Measurements from ENCODE around the gene AKAP8. TPM values are rescaled to one million over a fixed set of nuclear protein-coding genes. Genes with fewer than 3 reads are reported as not detected.
A peak's percentile ranks its signal among the peaks of the same experiment; 100 is the strongest.
"Not testable (repeated sequence)": the region's sequence is repeated elsewhere in the genome, so short reads cannot be mapped to it uniquely, and the experiment has no call there.

Gene AKAP8
- polyA plus RNA-seq, 5 donors: 25.3 to 32.5 (median 29.4) TPM

DNA sequence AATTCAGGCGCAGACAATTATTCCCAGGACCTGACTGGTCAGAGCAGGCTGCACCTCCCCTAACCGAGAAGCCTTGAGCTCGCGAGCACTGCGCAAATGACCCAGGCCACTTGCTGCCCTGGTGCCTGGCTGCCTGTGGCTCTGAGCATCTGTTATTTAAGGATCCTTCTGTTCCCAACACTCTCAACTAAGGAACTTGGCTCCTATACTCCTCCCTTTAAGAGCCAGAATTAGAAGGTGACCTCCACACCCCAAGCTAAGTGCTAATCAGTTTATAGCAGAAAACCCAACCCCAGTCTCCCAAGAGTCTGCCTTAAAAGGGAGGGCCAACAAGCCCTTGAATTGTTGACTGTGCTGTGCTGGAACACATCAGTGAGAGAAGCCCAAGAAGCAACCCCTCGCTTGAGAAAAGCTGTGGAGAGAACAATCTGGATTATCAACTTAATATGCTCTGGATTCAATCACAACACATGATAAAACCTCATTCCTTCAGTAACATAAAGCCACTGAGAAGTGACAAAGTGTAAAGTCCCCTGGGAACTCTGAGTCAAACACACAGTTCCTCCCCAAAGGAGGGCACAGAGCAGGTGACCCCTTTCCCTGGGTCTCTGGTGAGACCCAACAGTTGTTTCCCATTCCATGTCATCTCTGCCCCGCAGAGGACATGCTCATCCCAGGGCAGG is 24.7 kb upstream of the AKAP8 start:
- no peak for DNase-seq

DNA sequence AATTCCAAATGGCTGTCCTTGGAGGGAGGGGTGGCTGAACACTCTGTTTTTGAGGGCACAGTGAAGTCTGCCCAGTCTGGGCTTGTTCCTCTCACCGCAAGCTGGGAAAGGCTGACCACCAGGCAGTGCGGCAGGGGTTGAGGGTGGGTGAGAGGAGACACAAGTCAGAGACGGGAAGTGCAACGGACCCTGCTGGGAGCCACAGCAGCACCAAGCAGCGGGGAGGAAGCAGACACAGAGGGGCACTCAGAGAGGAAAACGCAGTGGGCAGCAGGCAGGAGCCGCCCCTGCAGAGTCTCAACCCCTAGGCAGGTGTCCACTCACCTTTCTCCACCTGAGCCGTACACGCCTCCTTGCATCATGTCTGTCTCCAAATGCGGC is 23.6 kb upstream of the AKAP8 start:
- DNase-seq: no peak

DNA sequence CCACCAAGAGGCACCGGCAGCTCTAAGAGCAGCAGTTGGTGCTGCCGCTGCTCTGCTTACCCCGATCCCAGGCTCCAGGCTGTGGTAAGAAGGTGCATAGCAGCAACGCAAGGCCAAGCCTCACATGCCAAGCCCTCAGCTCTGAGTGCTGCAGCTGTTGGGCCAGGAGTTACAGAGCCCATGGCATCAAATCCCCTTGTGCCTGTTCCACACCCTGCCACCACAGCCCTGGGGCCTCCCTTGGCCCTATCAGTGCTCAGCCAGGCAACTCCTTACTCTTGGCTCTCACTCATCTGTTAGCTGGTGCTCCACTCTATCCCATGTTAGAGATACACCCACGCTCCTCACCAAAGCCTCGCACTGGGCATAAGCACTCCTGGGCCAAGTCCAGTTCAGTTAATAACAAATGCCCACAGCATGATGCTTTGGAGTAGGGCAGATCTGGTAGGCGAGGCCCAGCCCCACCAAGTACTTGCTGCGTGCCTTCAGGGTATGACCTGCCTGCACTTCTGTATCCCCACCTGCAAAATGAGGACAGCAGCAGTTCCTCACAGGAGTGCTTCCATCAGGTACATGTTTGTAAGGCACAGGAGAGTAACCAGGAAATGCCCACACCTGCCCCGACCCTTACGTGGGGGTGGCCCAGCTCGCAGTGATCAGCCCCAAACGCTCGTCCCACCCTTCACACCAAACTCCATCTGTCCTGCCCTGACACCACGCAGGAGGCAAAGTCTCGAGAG is 23.0 kb upstream of the AKAP8 start:
- DNase-seq: no peak

DNA sequence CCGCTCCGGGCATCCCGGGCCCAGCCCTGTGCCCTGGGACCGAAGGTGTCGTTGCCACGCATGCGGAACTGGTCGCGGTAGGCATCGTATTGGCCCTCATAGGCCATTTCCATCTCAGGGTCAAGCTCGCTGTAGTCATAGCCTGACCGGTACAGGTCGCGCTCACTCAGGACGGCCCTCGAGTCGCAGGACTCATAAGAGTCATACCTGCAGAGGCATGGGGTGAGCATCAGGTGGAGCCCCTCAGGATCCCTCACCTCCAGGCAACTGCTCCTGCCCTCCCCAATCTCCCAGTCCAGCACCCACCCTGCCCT is 21.8 kb upstream of the AKAP8 start:
- DNase-seq: no peak

DNA sequence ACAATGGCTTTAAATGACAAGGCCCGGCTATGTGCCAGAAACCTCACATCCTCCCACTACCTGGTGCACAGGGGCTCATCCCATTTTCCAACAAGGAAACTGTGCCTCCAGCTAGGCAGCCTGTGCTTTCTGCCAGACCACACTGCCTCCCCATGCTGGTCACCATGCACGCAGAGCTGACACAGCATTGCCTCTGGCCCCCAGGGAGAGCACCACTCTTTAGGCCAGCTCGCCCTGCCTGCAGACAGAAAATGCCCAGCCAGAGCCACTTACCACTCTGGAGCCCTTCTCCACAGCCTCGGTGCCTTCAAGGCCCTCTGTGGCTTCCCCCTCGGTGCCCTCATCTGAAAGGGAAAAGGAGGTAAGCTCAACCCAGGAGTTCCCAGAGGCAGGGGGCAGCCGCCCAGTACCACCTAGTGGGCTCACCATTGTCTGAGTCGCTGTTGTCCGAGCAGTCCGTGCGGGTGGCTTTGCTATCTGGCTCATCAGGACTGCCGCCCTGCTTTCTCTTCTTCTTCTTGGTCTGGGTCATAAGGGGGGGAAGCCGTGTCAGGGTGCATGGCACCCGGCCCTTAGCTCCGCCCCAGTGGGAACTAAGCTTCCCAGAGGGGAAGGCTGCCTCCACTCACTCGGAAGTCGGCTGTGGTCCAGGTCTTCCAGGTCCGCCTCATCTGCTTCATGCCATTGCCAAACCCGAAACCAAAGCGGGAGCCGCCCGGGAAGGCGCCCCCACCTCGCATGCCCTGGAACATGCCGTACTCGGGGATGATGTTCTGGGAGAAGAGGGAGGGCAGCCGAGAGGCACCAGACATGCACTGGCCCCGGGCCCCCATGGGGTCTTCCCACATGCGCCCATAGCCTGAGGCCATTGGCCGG is 21.2 kb upstream of the AKAP8 start:
- no peak for DNase-seq

DNA sequence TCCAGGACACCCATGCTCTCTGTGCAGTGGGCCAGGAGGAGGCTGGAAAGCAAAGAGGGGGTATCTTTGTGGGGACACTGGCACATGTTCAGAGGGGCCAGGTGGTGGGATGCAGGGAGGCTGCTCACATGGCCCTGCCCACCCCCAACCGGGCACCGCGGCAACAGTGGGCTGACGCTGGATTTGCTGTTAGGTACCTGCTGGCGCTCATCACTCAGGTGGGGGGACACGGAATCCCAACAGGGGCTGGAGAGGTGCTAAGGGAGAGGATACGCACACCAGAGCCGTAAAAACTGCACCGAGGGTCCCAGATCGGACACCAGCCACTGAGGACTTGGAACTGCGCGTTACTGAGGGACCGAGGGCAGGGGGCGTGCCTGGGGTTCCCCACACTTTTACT is 20.0 kb upstream of the AKAP8 start:
- DNase-seq: no peak

DNA sequence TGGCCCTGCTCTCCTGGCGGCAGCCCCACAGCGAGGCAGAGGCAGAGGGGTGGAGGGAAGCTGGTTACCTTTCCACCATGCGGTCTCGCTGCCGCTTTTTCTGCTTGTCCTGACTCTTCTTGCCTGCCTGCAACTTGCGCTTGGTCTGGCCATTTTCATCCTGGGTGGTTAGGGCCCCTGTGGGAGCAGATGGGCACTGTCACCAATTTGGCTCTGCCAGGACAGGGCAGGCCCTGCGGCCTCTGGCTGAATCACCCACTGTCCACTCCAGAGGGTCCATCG is 19.6 kb upstream of the AKAP8 start:
- DNase-seq: no peak

DNA sequence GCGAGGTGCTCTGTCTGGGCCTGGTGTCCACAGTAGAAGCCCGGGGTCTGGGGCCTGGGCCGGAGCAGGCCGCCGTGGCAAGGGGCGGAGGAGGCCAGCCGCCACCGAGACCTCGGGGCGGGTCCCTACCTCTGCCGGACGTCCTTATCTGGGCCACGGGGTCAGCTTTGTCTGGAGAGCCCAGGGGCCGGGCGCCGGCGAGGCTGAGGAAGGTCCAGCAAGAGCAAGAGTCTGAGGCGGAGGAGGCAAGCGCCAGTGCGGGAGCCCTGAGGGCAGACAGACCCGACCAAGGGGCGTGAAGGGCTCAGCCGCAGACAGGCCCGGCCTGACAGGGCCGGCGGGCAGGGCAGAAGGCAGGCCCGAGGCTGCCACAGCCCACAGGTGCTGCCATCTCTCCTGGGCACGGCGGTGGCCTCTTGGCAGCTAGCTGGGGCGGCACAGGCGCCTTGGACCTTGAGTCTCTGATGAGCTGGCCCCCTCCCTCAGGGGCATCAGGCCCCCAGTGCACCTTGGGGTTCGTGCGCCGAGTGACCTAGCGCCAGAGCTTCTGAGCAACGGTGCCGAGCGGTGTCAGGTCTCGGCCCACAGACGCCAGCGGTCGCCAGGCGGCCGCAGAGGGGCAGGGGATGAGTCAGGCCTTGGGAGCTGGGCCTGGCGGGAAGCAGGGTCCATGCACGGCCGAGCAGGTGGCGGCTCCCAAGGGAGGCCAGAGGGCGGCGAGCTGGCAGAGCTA is 19.1 kb upstream of the AKAP8 start:
- no peak for DNase-seq

DNA sequence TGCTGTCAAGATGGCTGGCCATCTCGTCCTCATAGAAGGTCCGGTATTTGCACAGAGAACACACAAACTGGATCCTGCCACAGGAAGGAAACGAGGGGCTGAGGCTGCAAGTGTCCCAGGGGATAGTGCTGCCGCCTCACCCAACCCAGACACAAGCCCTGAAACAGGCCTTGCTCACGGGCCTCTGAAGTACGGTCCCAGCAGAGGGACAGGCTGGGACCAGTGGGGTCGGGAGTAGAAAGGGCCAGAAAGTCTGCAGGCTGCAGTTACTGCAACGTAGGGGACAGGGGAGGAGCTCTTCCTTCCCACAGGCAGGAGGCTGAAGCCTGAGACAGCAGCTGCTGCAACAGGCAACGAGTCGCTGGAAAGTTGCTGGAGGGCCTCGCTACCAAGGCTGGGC is 18.2 kb upstream of the AKAP8 start:
- no peak for DNase-seq

DNA sequence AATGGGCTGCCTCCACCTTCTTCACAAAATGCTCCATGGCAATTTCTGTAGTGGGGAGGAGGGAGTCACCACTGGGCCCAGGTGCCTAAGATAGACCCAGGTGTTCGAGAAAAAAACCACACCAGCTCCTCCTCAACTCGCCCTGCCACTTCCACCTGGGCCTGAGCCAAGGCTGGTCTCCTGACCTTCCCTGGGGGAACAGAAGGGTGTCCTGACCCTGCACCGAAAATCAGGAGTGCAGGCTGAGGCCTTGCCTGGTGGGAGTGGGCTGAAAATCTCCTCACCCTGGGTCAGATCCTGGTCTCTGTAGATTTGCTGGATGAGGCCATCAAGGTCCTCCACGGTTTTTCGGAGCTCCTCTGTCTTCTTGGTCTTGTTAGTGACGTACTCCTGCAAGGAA is 17.6 kb upstream of the AKAP8 start:
- no peak for DNase-seq

DNA sequence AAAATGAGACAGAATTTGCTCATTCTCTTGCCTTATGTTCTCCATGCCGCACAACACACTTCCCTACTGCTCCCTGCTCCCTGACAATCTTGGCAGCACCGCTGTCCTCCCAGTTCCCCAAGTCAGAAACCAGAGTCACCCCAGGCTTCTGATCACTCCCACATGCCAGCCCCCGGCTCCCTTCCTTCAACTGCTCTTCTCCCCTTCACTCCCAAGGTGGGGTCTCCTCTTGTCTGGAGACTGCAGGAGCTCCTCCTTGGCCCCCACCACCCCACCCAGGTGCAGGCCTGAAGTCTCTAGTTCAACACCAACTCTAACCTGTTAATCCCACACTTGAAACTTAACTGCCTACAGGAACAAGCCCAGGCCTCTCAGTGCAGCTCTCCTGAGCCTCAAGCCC is 16.8 kb upstream of the AKAP8 start:
- DNase-seq: no peak

DNA sequence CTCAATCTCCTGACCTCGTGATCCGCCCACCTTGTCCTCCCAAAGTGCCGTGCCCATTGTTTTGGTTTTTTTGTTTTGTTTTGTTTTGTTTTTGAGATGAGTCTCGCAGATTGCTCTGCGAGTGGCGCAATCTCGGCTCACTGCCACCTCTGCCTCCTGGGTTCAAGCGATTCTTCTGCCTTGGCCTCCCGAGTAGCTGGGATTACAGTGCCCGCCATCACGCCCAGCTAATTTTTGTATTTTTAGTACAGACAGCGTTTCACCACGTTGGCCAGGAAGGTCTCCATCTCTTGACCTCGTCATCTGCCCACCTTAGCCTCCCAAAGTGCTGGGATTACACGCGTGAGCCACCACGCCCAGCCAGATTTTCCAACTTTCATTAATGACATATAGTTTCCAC is 15.7 kb upstream of the AKAP8 start:
- not testable (repeated sequence) for DNase-seq

DNA sequence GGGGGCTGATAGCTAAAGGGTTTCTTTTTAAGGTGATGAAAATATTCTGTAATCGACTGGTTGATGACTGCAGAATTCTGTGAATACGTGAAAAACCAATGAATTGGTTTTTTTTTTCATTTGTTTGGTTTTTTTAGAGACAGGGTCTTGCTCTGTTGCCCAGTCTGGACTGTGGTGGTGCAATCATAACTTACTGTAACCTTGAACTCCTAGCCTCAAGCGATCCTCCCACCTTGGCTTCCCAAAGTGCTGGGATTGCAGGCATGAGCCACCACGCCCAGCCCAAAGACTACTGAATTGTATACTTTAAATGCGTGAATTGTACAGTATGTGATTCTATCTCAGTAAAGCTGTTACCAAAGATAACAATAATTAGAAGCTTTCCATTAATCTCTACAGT is 14.8 kb upstream of the AKAP8 start:
- no peak for DNase-seq

DNA sequence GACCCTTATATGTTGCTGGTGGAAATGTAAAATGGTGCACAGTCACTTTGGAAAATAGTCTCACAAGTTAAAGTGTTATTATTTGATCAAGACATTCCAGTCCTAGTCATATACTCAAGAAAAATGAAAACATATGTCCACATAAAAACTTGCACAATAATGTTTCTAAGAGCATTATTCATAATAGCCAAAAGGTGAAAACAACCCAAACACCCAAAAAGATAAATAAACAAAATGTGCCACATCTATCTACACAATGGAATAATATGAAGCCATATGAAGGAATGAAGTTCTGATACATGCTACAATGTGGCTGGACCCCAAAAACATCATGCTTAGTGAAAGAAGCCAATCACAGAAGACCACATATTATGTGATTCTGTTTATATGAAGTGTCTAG is 14.4 kb upstream of the AKAP8 start:
- no peak for DNase-seq

DNA sequence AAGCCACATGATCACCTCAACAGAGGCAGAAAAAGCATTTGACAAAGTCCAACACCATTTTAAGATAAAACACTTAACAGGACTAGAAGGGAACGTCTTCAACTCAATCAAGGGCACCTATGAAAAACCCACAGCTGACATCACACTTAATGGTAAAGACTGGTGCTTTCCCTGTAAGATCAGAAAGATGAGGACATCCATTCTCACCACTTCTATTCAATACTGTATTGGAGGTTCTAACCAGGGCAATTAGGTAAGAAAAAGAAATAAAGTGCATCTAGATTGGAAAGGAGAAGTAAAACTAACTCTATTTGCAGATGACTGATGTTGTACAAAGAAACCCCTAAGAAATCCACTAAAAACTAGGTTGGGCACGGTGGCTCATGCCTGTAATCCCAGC is 11.2 kb upstream of the AKAP8 start:
- no peak for DNase-seq

DNA sequence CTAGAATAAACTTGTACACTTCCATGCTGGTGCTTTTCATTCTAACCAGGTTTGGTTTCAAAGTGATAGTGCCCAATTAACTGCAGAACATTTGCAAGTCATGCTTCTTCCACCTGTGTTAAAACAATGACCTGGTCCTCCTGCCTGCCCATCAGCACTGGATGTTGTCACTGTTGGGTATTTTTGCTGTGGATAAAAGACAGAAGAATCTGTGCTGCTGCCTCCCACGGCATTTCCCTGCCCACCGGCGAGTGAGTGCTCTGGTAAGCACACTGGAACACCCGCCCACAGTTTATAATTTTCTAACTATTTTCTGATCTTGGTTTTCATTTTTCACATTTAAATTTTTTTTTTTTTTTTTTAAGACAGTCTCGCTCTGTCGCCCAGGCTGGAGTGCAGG is 2.3 kb upstream of the AKAP8 start:
- no peak for DNase-seq

DNA sequence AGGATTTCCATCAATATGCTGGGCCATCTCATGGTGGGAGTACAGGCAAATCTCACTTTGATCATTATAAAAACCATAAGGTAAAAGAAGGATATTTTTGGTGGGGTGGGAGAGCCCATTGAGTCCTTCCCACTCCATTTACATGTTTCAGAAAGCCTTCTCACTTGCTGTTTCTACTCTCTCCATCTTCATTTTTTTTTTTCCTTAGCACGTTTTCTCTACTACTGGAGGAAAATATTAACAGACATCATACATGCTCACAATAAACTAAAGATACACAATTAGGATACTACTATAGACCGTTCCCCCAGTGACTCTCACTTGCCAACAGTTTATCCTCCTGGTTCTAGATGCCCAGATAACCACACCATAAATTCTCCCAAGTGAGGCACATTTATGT is 1.8 kb upstream of the AKAP8 start:
- no peak for DNase-seq

DNA sequence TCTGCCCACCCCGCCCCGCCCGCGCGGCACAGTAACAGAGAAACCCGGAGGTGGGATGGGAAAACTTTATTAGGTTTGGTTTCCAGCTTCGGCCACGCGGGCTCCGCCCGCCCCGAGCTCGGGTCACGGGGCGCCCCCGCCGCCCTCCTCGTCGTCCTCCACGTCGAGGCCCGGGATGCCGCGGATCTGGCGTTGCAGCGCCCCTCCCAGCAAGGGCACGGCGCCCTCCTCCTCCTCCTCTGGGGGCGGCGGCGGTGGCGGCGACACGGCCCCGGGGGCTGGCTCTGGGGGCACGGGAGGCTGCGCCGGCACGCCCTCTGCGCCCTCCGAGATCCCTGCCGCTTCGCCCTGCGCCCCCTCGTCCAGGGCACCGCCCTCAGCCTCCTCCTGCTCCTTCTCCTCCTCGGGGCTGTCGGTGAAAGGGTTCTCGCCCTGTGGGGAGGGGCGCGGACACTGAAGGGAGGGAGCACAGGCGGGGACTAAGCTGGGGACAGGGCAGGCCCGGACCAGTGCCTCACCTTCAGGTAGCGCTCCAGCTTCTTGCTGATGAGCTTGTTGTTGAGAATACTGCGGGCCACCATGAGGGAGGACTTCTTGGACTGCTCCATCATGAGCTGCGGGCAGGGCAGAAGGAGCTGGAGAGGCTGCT is 536 bp upstream of the AKAP8 start:
- peak in 1 of 2 donors; percentile 35 for DNase-seq

DNA sequence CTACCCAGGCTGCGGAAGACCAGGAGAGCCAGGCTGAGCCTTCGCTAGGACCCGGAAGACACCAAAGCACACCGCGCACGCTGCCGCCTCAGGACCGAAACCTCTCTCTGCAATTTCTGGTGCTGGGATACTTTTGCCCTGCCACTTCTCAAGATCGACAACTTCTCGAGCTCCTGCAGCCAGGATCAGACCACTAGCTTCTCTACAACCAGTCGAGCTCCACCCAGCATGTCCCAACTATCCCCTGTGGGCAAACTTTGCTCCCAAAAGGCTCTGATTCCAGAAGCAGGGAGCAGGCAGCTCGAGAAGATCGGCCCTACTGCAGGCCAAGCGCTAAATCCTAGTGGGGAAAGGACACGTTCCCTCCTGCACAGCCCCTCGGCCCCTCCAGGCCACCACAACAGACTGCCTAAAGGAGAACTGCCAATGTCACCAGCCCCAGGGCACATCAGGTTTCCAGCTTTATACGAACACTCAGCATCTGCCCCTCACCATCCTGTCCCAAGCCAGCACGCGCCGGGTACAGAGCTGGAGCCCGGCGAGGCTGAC is 979 bp downstream of the AKAP8 start:
- DNase-seq: peak; percentile 17 to 20

DNA sequence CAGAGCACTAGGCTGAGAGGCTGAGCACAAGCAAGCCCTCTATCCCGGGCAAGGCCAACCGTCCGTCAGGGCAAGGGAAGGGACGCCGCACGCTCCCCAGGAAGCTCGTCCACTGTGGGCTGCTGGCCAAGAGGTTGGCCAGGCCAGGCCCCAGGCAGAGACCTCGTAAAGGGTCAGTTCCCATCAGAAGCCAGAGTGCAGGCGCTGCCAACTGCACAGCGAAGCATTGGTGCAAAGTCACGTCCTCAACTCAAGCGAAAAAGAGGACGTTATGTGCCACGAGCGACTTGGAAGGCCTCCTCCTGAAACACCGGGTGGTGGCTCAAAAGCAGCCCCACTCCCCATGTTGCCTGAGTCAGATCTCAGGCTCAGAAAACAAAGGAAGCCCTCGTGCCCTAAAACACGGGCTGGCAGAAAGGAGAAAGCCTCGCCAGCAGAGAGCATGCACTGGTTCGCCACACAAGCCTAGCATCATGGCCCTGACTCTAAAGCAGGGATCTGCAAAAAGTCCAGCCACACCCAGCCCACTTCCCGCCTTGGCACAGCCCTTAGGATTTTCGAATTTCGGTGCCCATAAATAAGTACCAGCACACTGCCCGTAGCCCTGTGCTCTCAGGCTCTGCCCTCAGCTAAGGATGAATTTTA is 4.7 kb downstream of the AKAP8 start:
- no peak for DNase-seq

DNA sequence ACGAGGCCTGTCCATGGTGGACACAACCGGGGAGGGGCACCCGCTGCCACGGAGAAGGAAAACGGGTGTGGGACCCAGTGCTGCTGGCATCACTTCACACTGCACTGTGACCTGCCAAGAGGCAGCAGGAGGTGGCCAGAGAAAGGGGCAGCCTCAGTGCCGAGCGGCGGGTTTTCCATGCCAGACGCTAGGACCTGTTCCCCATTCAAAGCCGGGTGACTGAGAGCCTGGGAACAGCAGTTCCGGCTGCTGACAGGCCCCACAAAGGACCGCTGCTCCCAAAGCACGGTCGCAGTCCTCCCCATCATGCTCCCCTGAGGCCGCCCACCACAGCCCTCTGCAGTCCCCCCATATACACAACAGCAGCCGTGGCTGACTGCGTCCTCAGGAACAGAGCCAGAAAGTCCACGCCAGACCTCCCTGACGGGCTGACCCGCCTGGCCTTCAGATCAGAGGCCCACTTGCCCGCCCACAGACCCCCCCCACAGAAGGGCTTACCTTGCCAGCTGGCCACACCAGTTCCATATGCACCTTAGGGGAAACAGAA is 5.4 kb downstream of the AKAP8 start:
- DNase-seq: no peak
